ENCODE data around the gene DLG2.

The DLG2 gene

GRCh38 chr11:83815736-83816135, 1811.4 kb downstream of the DLG2 start:
- in situ Hi-C loops (cut with MboI; ENCODE audit: low sequenced_read_pairs, unreplicated experiment), result loop anchor here (25.0 kb wide), 4 partner anchors 528 to 1103 kb away; partner anchors contain the start of gene CCDC90B
- DNase-seq (ENCODE audit: low spot score), result no peak
- TF ChIP-seq CTCF (IDR thresholded peaks at IDR 0.05; ENCODE audit: borderline replicate concordance, control extremely low read depth, extremely low read depth, insufficient read depth, missing control alignments), result no peak

DNA sequence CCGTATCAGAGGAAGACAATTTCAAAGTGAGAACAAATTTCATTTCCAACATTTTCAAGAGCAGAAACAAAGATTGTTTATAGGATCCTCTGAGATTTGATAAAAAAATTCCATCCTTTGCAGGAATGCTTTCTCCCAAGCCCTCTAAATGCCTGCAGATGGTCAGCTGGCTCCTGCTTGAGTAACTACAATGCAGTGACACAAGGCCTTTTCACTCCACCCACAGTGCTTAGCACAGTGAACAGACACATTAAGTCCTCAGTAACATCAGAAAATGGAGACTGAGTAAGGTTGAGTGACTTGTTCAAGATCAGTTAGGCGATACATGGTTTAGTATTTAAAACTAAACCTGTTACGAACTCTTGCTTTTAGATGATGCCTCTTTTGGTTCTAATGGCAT, 1813.8 kb downstream of the DLG2 start:
- in situ Hi-C loops (cut with MboI; ENCODE audit: low sequenced_read_pairs, unreplicated experiment), result loop anchor here (25.0 kb wide), 4 partner anchors 526 to 1101 kb away; partner anchors contain the start of gene CCDC90B
- DNase-seq (ENCODE audit: low spot score), result no peak
- no peak for TF ChIP-seq CTCF (IDR thresholded peaks at IDR 0.05; ENCODE audit: borderline replicate concordance, control extremely low read depth, extremely low read depth, insufficient read depth, missing control alignments)

GRCh38 chr11:83809274-83809673, 1817.9 kb downstream of the DLG2 start:
- no peak for TF ChIP-seq CTCF (IDR thresholded peaks at IDR 0.05; ENCODE audit: borderline replicate concordance, control extremely low read depth, extremely low read depth, insufficient read depth, missing control alignments)
- in situ Hi-C loops (cut with MboI; ENCODE audit: low sequenced_read_pairs, unreplicated experiment), result loop anchor here (25.0 kb wide), 4 partner anchors 522 to 1097 kb away; partner anchors contain the start of gene CCDC90B
- no peak for DNase-seq (ENCODE audit: low spot score)

DNA sequence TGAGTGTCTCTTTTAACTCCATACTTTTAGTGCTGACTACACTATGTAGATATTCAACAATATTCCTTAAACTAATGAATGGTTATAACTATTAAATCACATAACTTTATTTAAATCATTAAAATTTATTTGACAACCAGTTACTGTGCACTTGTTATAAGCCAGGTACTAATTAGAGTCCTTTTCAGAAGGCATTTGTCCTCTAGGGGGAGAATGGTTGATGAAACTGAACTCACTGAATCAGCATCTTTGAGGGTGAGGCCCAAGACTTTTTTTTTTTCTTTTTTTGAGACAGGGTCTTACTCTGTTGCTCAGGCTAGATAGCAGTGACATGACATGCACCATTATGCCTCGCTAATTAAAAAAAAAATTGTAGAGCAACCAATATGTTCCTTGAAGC, 1825.3 kb downstream of the DLG2 start:
- in situ Hi-C loops (cut with MboI; ENCODE audit: low sequenced_read_pairs, unreplicated experiment), result loop anchor here (25.0 kb wide), 4 partner anchors 514 to 1089 kb away; partner anchors contain the start of gene CCDC90B
- TF ChIP-seq CTCF (IDR thresholded peaks at IDR 0.05; ENCODE audit: borderline replicate concordance, control extremely low read depth, extremely low read depth, insufficient read depth, missing control alignments), result no peak

GRCh38 chr11:83793310-83793709, 1833.8 kb downstream of the DLG2 start:
- in situ Hi-C loops (cut with MboI; ENCODE audit: low sequenced_read_pairs, unreplicated experiment), result no loop called here
- no peak for DNase-seq (ENCODE audit: low spot score)
- TF ChIP-seq CTCF (IDR thresholded peaks at IDR 0.05; ENCODE audit: borderline replicate concordance, control extremely low read depth, extremely low read depth, insufficient read depth, missing control alignments), result no peak

More for the DNA sequence above, 1825.3 kb downstream of the DLG2 start:
- DNase-seq (ENCODE audit: low spot score), result no peak

GRCh38 chr11:83791557-83791956, 1835.6 kb downstream of the DLG2 start:
- in situ Hi-C loops (cut with MboI; ENCODE audit: low sequenced_read_pairs, unreplicated experiment), result no loop called here
- no peak for TF ChIP-seq CTCF (IDR thresholded peaks at IDR 0.05; ENCODE audit: borderline replicate concordance, control extremely low read depth, extremely low read depth, insufficient read depth, missing control alignments)
- no peak for DNase-seq (ENCODE audit: low spot score)
